Measurements from ENCODE around the gene WDR45B. TPM values are rescaled to one million over a fixed set of nuclear protein-coding genes. Genes with fewer than 3 reads are reported as not detected.

The WDR45B gene
- total RNA-seq, 1 donor from 2014 or later, result 67.1 TPM

DNA sequence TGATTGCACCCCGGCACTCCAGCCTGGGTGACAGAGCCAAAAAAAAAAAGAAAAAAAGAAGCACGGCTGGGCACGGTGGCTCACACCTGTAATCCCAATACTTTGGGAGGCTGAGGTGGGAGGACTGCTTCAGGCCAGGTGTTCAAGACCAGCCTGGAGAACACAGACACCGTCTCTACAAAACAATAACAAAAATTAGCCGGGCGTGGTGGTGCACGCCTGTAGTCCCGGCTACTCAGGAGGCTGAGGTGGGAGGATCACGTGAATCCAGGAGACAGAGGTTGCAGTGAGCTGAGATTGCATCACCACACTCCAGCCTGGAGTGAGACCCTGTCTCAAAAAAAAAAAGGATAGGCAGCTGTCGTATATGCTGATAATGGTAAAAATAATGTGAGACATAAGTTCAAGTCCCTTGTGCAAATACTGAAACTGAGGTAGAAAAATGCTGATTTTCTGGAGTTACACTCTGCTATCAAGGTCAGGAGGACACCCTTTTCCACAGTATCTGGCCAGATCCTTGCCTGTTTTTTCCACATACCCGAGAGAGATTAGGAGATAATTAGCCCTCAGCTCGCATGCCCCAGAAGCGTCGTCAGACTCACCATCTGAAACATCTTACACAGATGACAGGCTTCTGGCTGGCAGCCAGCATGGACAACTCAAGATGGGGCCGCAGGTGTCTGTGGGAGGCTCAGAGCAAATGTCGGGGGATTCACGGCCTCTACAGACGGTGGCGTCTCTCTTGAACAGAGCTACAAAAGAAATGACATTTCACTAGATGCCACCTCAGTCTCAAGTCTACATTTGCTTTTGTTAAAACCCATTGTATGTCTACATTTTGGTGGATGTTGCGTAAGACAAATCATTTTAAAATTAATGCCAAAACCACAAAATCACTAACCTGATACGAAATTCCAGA is 36.8 kb downstream of the WDR45B start:
- ATAC-seq (no peak), DNase-seq (ENCODE audit: low spot score) (no peak)
- intact Hi-C loops (cut with DNase I), result no loop called here

DNA sequence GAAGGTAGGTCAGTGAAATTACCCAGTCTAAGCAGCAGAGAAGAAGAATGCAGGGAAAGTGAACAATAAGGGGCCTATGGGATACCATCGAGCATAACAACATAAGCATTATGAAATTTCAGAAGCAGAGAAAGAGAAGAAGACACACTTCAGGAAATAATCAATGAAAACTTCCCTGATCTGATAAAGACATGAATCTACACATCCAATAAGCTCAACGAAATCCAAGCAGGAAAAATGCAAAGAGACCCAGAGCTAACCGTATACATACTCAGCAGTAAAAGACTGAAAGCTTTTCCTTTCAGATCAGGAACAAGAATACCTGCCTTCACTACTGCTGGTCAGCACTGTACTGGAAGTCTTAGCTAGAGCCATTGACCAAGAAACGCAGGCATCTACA is 38.6 kb downstream of the WDR45B start:
- ATAC-seq, result no peak
- DNase-seq (ENCODE audit: low spot score), result no peak
- intact Hi-C loops (cut with DNase I), result no loop called here

DNA sequence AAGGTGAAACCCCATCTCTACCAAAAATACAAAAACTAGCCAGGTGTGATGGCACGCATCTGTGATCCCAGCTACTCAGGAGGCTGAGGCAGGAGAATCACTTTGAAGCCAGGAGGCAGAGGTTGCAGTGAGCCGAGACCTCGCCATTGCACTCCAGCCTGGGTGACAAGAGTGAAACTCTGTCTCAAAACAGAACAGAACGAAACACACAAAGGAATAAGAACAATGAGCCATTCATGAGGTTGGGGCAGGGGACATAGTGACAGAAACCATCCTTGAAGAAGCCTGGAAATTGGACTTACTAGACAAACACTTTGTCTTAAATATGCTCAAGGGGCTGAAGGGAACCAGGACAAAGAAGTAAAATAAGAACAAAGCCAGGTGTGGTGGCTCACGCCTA is 39.4 kb downstream of the WDR45B start:
- DNase-seq (ENCODE audit: low spot score) (no peak), ATAC-seq (no peak)
- intact Hi-C loops (cut with DNase I), result no loop called here

DNA sequence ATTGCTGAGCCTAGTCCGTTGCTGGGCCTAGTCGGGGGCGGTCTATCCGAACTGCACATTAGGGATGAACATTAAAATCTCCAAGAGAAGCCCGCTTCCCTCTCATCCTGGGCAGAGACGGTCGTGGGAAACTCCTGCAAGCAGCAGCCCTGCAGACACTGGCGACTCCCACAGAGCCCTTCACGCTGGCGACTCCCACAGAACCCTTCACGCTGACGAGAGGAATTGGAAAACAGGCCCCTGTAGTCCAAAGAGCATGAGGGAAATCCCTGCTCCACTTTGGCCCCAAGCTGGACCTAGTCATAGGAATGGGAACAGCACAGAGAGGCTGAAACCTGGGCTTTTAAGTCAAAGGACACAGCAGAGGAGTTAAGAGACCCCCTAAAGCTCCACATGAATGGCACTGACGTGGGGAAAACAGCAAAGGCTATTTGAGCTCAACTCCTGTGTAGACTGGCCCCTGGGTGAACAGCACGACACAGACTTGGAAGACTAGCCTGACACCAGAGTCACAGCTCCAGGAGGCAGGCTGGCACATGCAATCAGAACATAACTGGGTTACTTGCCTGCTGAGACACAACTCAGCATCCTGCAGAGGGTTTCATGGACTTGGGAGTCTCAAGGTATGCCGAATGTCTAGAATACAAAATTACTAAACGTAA is 42.2 kb downstream of the WDR45B start:
- intact Hi-C loops (cut with DNase I), result no loop called here
- DNase-seq (ENCODE audit: low spot score) (no peak), ATAC-seq (no peak)

DNA sequence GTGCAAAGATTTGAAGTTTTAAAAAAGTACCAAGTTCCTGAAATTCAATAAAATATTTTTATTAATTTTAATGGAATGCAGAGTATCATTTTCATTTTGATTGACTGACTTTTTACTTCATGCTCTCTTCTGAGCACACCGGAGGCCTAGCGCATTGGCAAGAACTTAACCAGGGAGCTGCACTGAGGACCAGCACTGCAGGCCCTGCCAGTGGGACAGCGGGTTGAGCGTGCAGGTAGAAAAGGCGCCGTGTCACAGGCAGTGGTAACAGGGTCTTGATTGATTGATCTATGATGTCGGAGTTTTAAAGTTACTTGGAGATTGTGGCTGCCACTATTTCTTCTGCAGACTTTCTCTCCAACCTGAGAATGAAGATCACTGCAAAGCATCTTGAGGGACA is 43.7 kb downstream of the WDR45B start:
- intact Hi-C loops (cut with DNase I), result no loop called here
- no peak for DNase-seq (ENCODE audit: low spot score)
- ATAC-seq, result no peak

DNA sequence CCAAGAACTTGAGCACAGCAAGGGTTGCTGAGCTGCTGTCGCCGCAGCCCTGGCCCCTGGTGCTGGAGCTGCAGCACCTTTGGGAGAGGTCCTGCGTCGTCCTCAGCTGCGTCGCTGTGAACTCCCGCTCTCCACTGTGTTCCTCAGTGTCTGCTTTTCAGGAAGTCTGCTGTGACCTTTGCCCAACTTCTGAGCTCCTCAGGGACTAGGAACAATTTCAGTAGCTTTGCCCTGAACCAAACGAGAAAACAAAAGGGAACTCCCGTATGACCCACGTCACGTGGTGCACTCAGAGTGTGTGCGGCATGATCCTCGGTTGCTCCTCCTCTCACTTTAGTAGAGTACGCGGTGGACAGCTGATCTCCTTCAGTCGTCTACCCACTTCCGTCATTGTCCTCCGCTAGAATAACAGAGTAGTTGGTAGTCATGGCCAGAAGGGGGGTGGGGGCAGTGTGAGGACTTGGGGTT is 44.2 kb downstream of the WDR45B start:
- DNase-seq (ENCODE audit: low spot score), result peak; percentile 77
- intact Hi-C loops (cut with DNase I), result no loop called here
- ATAC-seq, result peak; percentile 93

DNA sequence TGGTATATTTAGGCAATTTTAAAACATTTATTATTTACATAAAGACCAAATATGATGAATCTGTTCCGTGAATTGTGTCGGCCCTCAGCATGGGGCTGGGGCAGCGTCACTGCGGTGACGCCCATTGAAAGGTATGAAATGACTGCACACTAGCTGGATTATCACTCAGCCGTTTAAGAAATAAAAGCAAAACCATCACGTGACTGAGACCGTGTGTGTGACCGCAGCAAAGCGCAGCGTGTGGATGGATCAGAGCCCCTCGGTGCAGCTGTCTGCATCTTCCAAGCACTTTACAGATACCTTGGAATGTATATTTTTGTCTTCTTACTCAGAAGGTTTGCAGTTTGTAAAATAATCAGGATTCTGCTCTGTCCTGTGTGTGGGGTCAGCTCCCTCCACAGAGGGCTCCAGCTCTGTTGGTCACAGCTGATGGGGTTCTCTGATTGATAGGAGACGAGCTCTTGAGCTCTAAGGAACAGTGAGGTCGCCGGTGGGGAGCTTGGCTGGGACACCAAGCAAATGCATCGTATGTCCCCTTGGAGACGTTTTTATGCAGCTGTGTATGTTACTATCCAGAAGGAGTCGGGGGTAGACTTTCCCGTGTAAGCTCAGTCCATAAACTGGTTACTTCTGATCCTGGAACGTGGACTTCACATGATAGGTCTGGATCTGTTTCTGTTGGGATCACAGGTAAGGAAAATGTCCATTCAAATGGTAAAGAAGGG is 45.1 kb downstream of the WDR45B start:
- DNase-seq (ENCODE audit: low spot score) (no peak), ATAC-seq (no peak)
- intact Hi-C loops (cut with DNase I), result no loop called here

DNA sequence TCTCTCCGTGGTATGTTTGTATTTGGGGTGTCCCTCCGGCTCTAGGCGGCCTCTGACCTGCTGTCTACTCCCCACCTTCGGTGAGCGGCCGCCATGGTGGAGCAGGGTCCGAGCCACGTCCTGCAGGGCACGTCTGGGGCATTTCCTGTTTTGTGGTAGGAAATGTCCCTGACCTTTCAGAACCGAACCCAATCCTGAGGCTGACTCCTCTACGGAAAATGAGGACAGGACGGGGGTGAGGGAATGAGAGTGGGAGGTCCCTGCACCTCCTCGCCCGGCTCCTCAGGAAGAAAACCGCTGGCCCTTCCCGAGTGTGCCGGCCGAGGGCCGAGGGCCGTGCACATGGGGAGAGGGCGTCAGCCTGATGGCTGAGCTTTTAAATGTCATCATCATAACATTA is 45.8 kb downstream of the WDR45B start:
- no peak for ATAC-seq
- intact Hi-C loops (cut with DNase I), result no loop called here
- DNase-seq (ENCODE audit: low spot score), result no peak

DNA sequence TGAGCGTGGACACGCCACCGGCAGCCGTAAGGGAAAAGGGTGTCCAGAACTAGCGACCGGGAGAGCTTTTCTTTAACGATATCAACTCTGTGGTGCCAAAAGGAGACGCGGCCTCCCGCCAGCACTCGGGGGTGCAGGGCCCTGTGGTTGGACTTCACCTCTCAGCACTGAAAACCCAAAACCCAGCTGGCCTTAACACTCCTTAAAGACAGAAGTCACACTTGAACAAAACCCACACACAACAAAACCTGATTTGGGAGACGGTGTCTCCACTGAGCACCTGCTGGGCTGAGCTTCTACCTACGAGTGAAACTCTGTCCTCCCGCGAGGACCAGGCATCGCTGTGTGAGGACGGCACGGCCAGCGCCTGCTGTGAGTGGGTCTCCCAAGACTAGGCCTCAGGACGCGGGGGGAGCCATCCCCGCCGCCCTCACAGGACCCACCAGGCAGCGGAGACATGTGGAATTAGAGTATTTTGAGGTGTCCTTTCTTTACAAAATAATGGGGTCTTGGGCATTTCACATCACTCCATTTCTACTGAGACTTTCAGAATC is 46.7 kb downstream of the WDR45B start:
- DNase-seq (ENCODE audit: low spot score), result no peak
- ATAC-seq, result no peak
- intact Hi-C loops (cut with DNase I), result no loop called here

DNA sequence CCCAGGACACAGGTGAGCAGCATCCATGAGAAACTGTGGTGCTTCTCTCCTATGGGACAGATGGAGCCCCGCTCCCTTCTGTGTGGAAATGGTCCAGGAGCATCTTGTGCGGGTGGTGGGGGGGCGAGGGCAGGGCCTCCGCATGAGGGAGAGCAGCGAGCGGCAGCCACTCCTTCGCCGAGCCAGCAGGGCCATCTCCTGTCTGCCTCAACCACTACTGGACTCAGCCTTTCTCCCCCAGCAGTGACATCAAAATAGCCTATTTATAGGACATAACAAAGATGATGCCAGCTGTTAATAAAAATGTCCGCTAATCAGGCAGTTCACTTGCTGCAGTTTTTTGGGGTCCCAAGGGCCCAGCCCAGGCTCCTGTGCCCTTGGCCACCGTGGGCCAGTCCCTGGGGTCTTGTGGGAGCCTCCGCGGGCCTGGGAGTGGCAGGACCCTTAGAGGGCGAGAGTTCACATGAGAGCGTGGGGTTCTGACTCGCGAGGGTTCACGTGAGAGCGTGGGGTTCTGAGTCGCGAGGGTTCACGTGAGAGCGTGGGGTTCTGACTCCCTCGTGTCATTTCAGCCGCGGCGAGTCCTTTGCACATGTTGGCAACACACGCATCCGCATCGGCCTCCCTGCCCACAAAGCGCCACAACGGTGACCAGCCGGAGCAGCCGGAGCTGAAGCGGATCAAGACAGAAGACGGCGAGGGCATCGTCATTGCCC is 47.4 kb downstream of the WDR45B start:
- no peak for DNase-seq (ENCODE audit: low spot score)
- intact Hi-C loops (cut with DNase I), result no loop called here
- no peak for ATAC-seq

DNA sequence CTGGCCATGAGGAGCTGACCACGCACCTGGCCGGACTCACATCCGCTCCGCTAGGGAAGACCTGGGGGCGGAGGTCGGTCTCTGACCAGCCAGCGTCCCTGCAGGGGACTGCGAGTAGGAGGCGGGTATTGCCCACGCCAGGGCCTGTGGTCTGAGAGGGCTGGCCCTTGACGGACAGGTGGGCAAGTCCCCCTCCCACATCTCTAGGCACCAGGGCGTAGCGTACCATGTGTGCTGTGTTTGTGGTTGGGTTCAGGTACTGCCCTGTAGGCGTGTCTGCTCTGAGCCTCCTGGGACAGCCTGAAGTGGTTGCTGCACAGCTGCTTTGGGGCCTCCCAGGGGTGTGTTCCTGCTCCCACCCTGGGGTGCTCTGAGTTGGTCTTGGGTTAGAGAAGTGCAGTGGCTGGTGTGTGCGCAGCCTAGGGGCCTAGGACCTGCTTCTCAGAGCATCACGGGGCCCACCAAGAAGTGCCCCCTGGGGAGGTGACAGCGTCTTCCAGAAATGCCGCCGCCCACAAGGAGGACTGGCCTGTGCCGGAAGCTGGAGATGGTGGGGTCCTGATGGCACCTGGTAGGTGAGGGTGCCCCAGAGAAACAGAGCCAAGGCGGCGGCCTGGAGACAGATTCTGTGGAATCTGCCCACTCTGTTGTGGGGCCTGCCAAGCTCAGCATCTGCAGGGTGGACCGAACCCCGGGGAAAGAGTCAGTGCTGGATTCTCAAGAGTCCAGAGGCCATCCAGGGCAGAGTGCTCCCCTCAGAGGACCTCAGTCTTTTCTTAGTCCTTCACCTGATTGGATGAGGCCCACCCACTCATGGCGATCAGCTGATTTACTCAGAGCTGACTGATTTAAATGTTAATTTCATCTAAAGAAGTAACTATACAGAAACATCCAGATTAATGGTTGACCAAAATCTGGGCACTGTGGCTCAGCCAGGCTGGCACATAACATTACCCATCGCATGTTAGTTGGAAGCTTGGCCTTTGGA is 48.3 kb downstream of the WDR45B start:
- DNase-seq (ENCODE audit: low spot score), result no peak
- intact Hi-C loops (cut with DNase I), result no loop called here
- ATAC-seq, result no peak

DNA sequence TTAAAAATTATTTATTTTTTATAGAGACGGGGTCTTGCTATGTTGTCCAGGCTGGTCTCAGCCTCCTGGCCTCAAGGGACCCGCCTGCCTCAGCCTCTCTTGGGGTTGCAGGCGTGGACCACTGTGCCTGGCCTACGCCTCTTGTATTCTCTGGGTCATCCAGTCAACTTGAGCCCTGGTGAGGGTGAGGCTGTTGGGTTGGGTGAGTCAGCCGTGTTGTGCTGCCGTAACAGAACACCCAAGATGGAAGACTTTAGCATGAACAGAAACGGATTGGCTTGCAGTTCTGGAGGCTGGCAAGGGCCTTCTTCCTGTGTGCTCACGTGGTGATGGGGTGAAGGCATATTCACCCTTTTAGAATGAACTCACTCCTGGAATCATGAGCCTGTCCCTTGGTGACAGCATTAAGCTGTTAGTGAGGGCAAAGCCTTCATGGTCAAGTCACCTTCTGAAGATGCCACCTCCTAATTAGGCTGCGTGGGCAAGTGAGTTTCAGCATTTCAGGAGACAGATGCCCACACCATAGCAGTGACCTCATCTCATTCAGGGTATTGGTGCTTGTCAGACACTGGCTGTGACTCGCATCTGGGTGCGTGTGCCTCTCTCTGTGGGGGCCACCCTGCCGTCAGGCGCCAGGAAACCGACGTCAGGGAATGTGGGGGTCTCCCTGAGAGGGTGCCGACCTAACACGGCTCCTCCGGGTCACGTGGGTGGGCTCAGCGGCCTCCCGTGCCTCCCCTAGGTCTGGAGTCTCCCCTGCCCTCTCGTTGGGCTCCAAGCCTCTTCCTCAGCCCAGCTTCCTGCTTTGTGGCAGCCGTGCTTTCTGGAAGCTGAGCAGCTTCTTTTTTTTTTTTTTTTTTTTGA is 49.8 kb downstream of the WDR45B start:
- ATAC-seq, result no peak
- intact Hi-C loops (cut with DNase I), result no loop called here

DNA sequence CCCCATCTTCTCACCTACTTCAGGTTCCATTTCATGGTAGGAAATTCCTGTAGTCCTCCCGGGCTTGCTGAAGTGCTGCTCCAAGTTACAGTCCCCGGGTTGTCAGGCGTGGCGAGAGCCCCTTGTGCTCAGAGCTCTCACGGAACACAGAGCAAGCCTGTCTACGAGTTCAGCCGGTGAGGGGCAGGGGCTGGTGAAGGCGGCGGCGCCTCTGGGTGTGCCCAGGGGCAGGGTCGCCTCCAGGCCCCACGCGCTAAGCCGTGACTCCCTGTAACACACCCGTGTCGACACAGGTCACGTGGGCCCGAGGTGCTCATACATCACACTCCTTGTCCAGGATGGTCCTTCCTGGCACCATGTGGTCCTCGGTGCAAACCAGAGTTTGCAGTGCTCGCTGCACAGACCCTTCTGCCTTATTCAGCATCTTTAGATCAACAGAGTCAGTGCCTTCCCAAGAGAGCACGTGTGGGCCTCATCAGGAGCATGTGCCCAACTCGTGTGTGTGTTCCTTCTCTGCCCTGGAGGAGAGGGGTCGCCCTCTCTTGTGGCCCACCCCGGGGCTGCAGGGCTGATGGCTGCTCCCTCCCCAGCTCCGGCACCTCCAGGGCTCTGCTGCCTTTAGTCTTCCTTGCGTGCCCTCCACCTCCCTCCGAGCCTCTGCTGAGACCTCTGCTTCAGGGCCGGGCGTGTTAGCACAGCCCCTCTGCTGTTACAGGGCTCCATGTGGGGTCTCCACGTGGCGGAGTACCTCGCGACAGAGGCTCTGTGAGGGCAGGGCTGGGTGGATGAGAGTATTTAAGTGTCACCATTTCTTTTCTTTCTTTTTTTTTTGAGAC is 51.2 kb downstream of the WDR45B start:
- ATAC-seq (no peak), DNase-seq (ENCODE audit: low spot score) (no peak)
- intact Hi-C loops (cut with DNase I), result no loop called here

More for the DNA sequence above, 49.8 kb downstream of the WDR45B start:
- DNase-seq (ENCODE audit: low spot score), result no peak

DNA sequence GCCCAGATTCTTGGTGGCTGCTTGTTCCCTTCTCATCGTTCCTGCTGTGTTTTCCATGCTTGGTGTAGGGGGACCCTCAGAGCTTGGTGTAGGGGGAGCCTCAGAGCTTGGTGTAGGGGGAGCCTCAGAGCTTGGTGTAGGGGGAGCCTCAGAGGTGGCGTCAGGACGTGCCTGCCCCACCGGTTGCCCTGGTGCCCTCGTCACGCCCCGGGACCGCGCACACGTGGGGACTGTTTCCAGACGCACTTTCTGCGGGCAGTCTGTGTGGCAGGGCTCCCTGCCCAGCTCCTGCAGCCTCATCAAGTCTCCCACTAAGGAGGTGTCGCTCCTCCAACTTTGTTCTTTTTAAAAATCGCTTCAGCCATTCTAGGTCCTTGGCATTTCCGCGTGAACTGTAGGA is 51.9 kb downstream of the WDR45B start:
- intact Hi-C loops (cut with DNase I), result no loop called here
- no peak for ATAC-seq
- DNase-seq (ENCODE audit: low spot score), result no peak

DNA sequence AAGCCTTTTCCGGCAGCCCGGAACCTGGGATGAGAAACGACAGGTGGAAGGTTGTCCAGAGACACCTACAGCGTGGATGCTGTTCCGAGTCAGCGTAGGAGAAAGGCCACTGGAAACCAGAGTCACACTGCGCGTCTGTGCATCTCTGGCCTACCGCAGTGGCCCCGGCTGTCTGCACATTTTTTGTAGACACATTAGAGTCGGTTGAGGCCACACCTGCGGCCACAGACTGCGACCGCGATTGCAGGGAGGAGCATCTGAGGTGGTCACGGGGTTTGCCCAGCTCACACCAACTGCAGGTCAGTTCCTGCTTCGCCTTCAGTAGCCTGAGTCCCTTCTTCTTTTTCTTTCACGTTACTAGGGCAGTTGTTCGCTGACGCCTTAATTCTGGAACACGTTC is 52.4 kb downstream of the WDR45B start:
- ATAC-seq (no peak), DNase-seq (ENCODE audit: low spot score) (no peak)
- intact Hi-C loops (cut with DNase I), result no loop called here

DNA sequence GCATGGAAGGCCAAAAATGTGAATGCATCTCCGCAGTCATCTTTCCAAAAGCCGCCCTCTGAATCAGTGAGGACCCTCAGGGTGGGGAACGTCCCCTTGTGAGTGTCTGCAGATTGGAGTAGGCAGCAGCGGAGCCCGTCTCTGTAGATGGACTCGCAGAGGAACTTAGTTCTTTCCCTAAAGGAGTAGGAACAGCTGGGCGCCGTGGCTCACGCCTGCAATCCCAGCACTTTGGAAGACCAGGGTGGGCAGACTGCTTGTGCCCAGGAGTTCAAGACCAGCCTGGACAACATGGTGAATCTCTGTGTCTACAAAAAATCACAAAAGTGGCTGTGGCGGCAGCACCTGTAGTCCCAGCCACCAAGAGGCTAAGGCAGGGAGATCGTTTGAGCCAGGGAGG is 53.7 kb downstream of the WDR45B start:
- intact Hi-C loops (cut with DNase I), result no loop called here
- DNase-seq (ENCODE audit: low spot score) (no peak), ATAC-seq (no peak)
